Measurements from ENCODE around the gene ZNF454.

Gene ZNF454

GRCh38 chr5:178993236-178993765 is 52.3 kb downstream of the ZNF454 start:
- no peak for DNase-seq (ENCODE audit: low read depth, low spot score)

GRCh38 chr5:178993955-178994579 is 53.1 kb downstream of the ZNF454 start:
- DNase-seq (ENCODE audit: low read depth, low spot score) = no peak

GRCh38 chr5:178994580-178995340 is 53.8 kb downstream of the ZNF454 start, which contains the start of gene GRM6:
TSS of gene GRM6 (minus strand) at chr5:178995320. CDS start at chr5:178994944, 376 bp downstream.
- no peak for DNase-seq (ENCODE audit: low read depth, low spot score)

- DNase-seq (ENCODE audit: low read depth, low spot score) = no peak
These were observed 54.3 kb downstream of the ZNF454 start for GRCh38 chr5:178995341-178995690.

GRCh38 chr5:178996156-178996555 is 55.2 kb downstream of the ZNF454 start:
- no peak for DNase-seq (ENCODE audit: low read depth, low spot score)

GRCh38 chr5:178997191-178997590 is 56.2 kb downstream of the ZNF454 start:
- DNase-seq (ENCODE audit: low read depth, low spot score) = no peak

- DNase-seq (ENCODE audit: low read depth, low spot score) = no peak
These were observed 57.4 kb downstream of the ZNF454 start for GRCh38 chr5:178998441-178998840.

GRCh38 chr5:179006564-179006963 is 65.6 kb downstream of the ZNF454 start:
- no peak for DNase-seq (ENCODE audit: low read depth, low spot score)

GRCh38 chr5:179008667-179009066 is 67.7 kb downstream of the ZNF454 start:
- DNase-seq (ENCODE audit: low read depth, low spot score) = no peak

Measured in iPS DF 19.7 (cell line).